GM12892 (cell line): ENCODE data around the gene MYH13.

Experiments
- POLR2A ChIP-seq: IDR thresholded peaks from 2 replicates; pipeline ENCODE4 v1.6.1; 2011; ENCODE audit warnings: low read depth, low read length, control low read depth
- POLR2AphosphoS5 ChIP-seq: IDR thresholded peaks from 2 replicates; pipeline ENCODE4 v1.6.1; 2011; ENCODE audit warnings: low read depth, low read length, control low read depth

- TF ChIP-seq POLR2A (no peak), POLR2AphosphoS5 (no peak)
Observed at GRCh38 chr17:10372906-10373305, at the start of gene MYH13.
